ENCODE results near the gene SBNO2.

DNA sequence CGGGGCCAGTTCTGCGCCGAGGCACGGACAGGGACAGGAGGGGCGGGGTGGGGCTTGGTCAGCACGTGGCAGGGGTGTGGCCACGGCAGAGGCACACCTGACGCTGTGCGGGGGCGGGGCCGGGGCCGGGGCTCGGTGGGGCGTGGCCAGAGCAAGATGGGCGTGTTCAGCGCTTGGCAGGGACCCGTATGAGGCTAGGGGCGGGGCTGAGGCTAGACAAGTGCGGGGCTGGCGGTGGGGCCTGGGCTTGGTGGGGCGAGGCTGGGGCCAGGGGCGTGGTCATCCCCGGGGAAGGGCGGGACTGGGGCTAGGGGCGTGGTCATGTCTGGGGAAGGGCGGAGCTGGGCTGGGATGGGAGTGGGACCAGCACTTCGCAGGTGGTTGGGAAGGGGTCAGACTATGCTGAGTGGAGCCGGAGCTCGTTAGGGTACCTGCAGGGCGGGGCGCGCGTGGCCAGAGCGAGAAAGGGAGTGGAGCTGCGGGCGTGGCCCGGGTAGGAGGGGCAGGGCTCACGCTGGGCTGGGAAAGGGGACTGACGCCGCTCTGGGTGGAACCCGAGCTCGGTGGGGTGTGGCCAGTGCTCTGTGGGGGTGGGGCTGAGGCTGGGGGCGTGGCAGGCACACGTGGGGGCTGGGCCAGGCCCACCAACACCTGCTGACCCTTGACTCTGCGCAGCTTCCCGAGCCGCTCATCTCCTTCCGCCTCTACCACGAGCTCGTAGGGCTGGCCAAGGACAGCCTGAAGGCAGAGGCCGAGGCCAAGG is 91.7 kb downstream of the SBNO2 start:
- TF ChIP-seq, protein P1, sequence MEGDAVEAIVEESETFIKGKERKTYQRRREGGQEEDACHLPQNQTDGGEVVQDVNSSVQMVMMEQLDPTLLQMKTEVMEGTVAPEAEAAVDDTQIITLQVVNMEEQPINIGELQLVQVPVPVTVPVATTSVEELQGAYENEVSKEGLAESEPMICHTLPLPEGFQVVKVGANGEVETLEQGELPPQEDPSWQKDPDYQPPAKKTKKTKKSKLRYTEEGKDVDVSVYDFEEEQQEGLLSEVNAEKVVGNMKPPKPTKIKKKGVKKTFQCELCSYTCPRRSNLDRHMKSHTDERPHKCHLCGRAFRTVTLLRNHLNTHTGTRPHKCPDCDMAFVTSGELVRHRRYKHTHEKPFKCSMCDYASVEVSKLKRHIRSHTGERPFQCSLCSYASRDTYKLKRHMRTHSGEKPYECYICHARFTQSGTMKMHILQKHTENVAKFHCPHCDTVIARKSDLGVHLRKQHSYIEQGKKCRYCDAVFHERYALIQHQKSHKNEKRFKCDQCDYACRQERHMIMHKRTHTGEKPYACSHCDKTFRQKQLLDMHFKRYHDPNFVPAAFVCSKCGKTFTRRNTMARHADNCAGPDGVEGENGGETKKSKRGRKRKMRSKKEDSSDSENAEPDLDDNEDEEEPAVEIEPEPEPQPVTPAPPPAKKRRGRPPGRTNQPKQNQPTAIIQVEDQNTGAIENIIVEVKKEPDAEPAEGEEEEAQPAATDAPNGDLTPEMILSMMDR (IDR thresholded peaks at IDR 0.05), result no peak
- no peak for TF ChIP-seq POLR2A (IDR thresholded peaks at IDR 0.05)

Data from right lobe of liver (tissue), 4 donors.